GM18511 (cell line): ENCODE data around the gene AGMAT.
"Not testable (repeated sequence)": the region's sequence is repeated elsewhere in the genome, so short reads cannot be mapped to it uniquely, and the experiment has no call there.

ENCODE experiments used
- ATAC-seq: cut with Tn5 transposase; IDR thresholded peaks from one replicate; pipeline ENCODE4 v1.9.1; 2021; ENCODE audit warnings: mild to moderate bottlenecking, moderate library complexity; ENCODE audit not compliant: unreplicated experiment

The AGMAT gene

DNA sequence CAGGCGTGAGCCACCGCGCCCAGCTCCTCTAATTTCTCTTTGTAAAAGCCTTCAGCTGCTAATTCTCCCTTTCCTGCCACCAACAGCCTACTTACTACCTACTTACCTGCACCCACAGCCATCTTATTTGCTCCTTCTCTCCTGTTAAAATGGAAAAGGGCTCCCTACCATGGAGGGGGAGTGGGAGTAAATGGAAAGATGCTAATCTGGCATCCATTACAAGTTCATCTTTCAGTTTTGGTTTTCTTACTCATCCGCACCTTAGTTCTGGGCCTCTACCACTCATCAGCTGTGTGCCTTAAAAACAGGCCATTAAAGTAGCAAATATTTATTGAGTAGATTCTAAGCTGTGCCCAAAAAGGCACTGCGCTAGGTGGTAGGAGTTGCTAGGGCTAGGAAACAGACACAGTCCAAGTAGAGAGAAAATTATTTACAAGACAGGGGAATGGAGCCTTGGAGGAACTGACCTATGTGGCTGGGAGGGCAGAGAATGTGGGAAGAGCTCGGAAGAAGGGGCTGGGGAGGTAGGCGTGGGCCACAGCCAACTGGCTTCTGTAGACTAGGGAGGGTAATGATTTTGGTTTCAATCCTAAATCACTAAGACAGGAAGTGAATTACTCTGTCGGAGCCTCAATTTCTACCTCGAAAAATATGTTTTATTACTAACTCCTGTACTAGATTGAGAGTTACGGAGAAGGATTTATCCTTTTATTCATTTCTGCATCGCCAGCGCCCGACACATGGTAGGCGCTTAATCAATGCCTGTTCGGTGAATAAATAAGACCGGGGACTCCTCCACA, 31.7 kb upstream of the AGMAT start:
- peak; percentile 27 for ATAC-seq

GRCh38 chr1:15610167-15610566, 25.3 kb upstream of the AGMAT start:
- ATAC-seq, result no peak

DNA sequence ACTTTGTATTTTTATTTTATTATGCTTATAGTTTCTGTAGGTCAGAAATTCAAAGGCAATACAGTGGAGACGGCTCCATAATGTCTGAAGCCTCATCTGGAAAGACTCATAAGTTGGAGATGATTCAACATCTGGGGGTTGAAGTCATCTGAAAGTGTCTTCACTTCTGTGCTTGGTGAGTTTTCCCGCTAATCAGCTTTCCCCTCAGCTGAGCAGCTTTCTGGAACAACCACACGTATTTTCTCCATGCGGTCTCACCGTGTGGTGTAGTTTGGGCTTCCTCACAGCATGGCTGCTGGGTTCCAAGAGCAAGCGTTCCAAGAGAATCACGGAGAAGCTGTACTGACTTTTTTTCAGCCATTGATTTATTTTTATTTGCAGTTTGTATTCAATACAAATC, 24.8 kb upstream of the AGMAT start:
- ATAC-seq, result no peak

DNA sequence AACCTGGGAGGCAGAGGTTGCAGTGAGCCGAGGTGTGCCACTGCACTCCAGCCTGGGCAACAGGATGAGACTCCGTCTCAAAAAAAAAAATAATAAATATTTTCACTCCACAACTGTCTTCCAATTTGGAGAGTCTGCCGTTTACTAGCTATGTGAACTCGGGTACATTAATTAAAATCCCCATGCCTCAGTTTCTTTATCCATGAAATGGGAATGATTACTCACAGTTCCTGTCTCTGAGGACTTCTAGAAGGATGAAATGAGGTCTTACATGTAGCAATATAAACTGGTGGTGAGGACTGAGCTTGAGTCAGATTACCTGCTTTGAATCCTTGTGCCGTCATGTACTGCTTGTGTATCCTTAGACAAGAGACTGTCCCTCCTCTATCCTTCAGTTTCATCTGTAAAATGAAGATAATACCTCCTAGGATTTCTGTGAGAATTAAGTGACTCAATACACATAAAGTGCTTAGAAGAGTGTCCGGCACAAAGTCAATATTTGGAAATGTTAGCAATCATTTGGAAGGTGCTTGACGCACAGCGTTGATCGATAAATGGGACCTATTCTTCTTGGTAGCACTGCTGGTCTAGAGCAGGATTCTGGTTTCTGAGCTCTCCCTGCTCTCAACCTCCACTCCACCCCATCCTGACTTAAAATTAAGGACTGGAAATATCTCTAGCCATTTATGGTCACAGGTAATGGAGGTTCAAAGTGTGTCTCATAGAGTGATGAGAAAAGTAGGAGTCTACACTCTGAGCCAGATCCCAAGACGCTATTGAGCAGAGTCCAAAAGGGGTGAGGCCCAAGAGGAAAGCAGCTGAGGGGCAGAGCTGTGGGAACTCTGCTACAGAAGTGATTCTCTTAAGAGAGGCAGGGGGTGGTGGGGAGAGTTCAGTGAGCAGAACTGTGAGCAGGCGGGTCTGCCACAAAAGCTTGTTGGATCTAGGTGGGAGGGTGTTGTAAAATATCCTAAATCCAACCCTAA, 20.8 kb upstream of the AGMAT start:
- no peak for ATAC-seq

DNA sequence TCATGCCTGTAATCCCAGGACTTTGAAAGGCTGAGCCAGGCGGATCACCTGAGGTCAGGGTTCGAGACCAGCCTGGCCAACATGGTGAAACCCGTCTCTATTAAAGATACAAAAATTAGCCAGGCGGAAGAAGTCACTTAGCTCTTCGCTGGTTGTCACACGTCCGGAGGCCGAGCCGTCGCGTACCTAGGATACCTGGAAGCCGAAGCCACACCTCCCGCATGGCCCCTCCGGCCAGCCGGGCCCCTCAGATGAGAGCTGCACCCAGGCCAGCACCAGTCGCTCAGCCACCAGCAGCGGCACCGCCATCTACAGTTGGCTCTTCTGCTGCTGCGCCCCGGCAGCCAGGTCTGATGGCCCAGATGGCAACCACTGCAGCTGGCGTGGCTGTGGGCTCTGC, 19.5 kb upstream of the AGMAT start:
- not testable (repeated sequence) for ATAC-seq

DNA sequence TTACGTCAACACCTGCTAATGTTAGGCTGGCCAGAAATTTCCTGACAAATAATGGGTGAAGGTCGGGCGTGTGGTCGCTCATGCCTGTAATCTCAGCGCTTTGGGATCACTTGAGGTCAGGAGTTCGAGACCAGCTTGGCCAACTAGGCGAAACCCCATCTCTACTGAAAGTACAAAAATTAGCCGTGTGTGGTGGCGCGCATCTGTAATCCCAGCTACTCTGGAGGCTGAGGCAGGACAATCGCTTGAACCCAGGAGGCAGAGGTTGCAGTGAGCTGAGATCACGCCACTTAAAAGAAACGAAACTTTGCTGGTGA, 19.1 kb upstream of the AGMAT start:
- ATAC-seq, result not testable (repeated sequence)

DNA sequence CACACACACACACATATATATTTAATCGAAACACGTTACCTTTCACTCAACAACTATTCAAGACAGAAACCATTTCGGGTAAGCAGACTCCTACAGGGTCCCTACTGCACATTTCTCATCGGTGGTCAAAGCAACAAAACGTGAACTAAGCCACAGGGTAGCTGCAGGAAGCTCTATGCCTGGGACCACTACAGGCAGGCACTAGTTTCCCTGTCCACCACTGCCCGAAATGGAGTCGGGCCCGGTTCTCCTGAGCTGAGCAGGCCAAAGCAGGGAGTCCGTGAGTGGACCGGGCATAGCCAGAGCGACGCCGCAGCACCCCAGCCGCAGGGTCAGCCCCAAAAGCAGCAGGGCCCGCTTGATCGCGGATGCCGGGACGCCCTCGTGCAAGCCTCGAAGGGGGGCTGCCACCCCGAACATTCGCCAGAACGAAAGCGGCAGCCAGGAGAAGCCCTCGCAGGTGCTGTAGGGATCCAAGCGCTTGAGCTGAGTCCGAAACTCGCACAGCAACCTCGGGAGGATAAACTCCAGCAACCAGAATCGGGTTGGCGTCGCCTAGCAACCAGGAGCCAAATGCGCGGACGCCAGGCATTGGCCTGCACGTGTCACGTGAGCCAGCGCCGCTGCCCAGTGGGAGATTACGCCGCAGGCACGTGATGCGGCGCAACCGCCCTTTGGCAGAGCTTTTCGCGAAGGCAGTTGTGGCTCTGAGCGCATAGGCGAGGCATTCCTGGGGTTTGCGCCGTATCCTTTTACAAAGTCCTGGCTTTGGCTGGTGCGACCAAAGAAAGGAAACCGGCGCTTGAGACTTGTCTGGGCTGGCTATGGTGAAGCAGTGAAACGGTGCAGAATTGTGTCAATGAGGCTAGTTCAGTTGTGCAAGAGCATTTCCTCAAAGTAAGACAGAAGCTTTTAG, 18.5 kb upstream of the AGMAT start:
- ATAC-seq, result peak; percentile 96

- no peak for ATAC-seq
Observed at GRCh38 chr1:15598436-15598835, 13.6 kb upstream of the AGMAT start.

DNA sequence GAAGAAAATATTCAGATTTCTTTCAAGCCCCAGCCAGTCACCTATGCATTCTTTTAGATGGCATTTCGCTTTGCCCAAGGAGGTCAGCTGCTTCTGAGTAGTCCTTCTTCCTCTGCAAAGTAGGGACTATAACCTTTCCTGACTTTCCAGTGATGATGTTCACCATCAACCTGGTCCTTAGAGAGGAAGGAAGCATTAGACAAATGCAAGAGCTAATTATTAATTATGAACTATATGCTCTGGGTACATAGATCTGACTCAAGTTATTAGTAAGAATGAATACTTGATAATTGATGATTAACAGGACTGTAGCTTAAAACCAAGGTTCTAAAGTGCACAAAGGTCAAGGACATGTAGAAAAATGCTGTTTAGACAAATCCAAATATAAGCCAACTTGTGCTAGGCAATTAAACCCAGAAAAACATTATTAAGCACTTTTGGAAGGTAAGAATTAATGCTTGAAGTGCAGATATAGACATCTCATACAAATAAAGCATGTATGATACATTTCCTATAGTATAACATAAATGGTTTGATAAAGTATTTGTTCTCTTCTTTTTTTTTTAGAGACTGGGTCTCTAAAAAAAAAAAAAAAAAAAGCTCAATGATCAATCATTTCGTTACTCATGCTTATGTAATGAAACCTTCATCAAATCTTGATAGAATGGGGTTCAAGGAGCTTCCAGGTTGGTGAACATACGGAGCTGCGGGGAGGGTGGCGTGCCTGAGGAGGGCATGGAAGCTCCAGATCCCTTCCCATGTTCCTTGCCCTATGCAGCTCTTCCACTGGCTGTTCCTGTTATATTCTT, 11.2 kb upstream of the AGMAT start:
- ATAC-seq, result no peak

GRCh38 chr1:15592285-15592684, 7.4 kb upstream of the AGMAT start:
- no peak for ATAC-seq

DNA sequence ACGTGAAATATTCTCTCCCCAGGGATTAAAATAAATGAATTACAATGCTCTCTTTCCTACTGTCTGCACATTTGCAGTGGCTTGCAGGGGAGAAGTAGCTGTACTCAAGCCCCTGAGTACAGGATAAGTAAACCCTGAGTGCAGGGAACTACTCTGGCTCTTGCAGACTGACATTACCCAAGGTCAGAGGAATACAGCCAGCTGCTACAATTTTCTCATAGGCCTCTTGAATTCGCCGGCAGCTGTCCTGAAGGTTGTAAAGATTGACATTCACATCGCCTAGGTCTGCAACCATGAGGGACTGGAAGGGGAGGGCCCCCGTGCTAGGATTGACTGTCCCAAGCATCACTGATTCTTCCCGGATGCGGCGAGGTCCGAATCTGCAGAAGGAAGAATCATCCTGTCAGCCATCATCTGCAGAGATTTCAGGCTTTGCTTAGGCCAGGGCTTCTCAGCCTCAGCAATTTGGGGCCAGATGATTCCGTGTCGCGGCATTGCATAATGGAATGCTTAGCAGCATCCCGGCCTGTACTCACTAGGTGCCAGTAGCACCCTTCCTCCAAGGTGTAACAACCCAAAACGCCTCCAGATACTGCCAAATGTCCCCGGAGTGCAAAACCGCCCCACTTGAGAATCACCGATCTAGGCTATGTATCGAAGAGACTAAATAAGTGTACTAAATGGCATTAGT, 1.7 kb downstream of the AGMAT start:
- ATAC-seq, result no peak

DNA sequence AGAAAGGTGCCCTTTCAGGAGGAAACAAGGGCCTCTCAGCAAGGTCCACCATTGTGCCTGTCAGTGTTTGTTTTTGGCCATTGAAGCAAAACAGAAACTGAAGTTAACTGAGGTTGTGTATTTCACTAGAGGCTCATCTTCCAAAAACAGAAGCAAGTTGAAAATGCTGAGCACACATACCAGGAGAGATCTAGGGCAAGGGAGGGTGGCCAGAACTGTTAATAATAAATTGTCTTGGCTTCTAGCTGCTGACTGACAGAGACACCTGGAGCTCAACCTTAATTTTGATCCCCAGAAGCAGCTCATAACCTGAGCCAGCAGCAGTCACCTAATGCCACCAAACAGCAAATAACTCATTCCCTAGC, 5.2 kb downstream of the AGMAT start:
- peak; percentile 49 for ATAC-seq

- ATAC-seq, result peak; percentile 8
Observed at GRCh38 chr1:15578921-15579682, 5.7 kb downstream of the AGMAT start.

GRCh38 chr1:15577691-15578090, 7.2 kb downstream of the AGMAT start:
- ATAC-seq, result no peak

GRCh38 chr1:15575549-15576150, 9.2 kb downstream of the AGMAT start:
- no peak for ATAC-seq

DNA sequence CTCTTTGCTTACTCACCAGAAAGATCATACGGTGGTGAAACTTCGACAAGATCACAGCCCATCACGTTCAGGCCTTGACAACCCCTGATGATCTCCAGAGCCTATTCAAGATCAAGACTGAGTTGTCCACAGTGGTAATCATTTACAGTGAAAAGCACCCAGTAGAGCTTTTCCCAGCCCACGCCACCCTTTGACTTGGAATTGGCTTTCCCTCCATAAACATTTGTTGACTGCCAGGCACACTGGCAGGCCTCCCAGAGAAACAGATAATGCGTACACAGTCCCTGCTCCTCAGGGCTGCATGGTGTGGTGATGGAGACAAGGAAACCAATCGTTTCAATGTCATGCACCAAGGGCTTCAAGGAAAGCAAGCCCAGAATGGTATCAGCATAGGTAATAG, 10.1 kb downstream of the AGMAT start:
- no peak for ATAC-seq

DNA sequence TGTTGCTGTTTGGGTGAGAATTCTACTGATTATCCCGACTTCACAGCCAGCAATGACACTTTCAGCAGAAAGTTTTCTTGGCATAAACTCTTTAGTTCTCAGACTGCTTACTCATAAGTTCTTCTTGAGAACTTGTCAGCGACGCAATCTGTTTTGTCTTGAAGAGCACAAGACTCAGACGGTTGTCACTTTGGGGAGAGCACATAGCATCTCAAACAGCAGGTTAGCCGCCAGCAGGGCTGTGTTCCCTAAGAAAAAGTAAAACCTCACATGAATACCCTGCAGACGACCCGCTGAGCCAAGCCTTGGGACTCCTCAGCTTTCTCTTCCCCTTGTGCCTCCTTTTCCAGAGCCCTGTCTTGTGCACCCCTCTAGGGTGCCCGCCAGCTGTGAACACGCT, 11.4 kb downstream of the AGMAT start:
- no peak for ATAC-seq

GRCh38 chr1:15571266-15571665, 13.6 kb downstream of the AGMAT start:
- no peak for ATAC-seq

DNA sequence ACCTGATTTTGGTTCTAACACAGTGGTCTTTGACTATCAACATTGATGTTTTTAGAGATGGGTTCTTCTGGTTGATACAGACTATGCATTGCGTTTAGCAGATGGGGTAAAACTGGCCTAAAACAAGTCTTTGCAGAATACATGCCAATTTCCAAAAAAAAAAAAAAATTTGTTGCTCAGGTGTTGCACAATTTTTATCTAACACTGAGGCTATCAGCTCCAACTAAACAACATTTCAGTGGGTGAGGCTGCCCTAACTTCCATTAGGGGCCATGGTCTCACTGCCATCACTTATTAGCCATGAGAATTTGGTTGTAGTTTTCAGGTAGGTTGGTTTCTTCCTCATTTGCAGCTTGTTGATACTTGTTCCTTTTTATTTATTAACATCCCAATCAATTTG, 14.0 kb downstream of the AGMAT start:
- ATAC-seq, result no peak
